H1 (cell line): Measurements from ENCODE around the gene MEFV. TPM values are rescaled to one million over a fixed set of nuclear protein-coding genes. Genes with fewer than 3 reads are reported as not detected.

Source experiments
- JUND ChIP-seq: IDR thresholded peaks from 2 replicates; pipeline ENCODE4 v1.6.1; 2011; ENCODE audit warnings: mild to moderate bottlenecking, improper control_type of control experiment, low read length
- KDM4A ChIP-seq: IDR thresholded peaks from one replicate; pipeline ENCODE4 v1.7.1; 2012; ENCODE audit warnings: low read depth, mild to moderate bottlenecking, moderate library complexity, low read length, inconsistent platforms; ENCODE audit not compliant: severe bottlenecking
- MAFK ChIP-seq: IDR thresholded peaks from 2 replicates; pipeline ENCODE4 v1.6.1; 2012; ENCODE audit warnings: low read depth, mild to moderate bottlenecking, improper control_type of control experiment, low read length
- NRF1 ChIP-seq: IDR thresholded peaks from 2 replicates; pipeline ENCODE4 v1.6.1; 2011; ENCODE audit warnings: mild to moderate bottlenecking, low read depth, low read length, improper control_type of control experiment
- POU5F1 ChIP-seq: IDR thresholded peaks from 2 replicates; pipeline ENCODE4 v1.6.1; 2011; ENCODE audit warnings: low read depth, mild to moderate bottlenecking, low read length, moderate library complexity
- RNF2 ChIP-seq: fragments of 200-900, 300-1000 bp; sonication (generic); IDR thresholded peaks from 2 replicates; pipeline ENCODE4 v1.7.1; 2016; ENCODE audit warnings: borderline replicate concordance, low read depth, mild to moderate bottlenecking, antibody characterized with exemption, low read length; ENCODE audit not compliant: poor library complexity, severe bottlenecking; ENCODE audit errors: missing control alignments
- SP1 ChIP-seq: IDR thresholded peaks from 2 replicates; pipeline ENCODE4 v1.6.1; 2011; ENCODE audit warnings: low read depth, low read length
- polyA plus RNA-seq, 7 experiments: library from polyadenylated mRNA; depleted of rRNA in 3 of 7; stranded (reverse) in 5 of 7; unstranded in 2 of 7; fragments of >200 nt in 5 of 7; fragments of 200-250 nt in 2 of 7; gene quantifications; 1 replicate in 5 of 7; 2 replicates in 1 of 7; 4 replicates in 1 of 7; pipeline versions ENCODE4 v1.2.1 to v1.2.3, GENCODE V29; 2011 to 2013; ENCODE audit warnings: missing spikeins in 2 of 7, mixed read lengths in 2 of 7
- total RNA-seq: library from RNA; stranded (reverse); fragmentation: NEBNext Ultra II Directional; extraction: Animal tissue kit (Norgen Biotek cat#: 25700); gene quantifications from 2 replicates; pipeline ENCODE4 v1.2.1, GENCODE V29; 2021
- TF ChIP-seq, protein P1 (sequence below): IDR thresholded peaks from 2 replicates; pipeline ENCODE4 v1.6.1; 2012; ENCODE audit warnings: inconsistent platforms
- TF ChIP-seq, protein P2 (sequence below), 3 experiments: IDR thresholded peaks; 1 replicate in 2 of 3; 2 replicates in 1 of 3; pipeline versions ENCODE4 v1.5.1 to v1.6.1; 2011; ENCODE audit warnings: low read length in 3 of 3, mild to moderate bottlenecking in 3 of 3, inconsistent platforms in 2 of 3, low read depth in 1 of 3, moderate library complexity in 1 of 3; ENCODE audit not compliant: insufficient read depth in 1 of 3; ENCODE audit errors: control extremely low read depth in 1 of 3

The MEFV gene
- total and polyA plus RNA-seq, 2 of the 8 experiments (the other 6 are each of a cell fraction or from before 2014, with no cell fraction given) = 0.03 TPM; not detected in 1

DNA sequence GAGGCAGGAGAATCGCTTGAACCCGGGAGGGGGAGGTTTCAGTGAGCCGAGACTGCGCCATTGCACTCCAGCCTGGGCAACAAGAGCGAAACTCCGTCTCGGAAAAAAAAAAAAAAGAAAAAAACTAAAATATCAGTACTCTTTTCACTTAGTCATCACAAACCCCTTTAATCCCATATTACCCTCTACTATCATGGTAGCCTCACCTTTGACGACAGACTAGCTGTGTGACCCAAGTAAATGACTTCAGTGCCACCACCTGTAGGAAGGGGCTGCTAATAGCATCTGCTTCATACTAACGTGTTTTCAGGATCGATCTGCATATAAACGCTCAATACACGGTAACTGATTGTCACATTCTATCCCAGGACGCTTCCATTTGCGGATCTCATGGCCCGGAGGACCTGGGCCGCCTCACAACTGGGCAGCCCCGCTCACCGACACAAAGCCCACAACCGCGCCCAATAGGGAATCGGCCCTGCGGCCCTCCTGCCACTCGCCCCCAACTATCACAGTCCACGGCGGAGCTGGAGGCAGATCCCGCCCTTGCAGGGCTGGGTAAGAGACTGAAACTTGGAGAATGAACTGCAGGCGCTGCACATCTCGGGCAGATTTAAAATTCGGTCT is 25.8 kb upstream of the MEFV start (continued):
- TF ChIP-seq, protein P1, sequence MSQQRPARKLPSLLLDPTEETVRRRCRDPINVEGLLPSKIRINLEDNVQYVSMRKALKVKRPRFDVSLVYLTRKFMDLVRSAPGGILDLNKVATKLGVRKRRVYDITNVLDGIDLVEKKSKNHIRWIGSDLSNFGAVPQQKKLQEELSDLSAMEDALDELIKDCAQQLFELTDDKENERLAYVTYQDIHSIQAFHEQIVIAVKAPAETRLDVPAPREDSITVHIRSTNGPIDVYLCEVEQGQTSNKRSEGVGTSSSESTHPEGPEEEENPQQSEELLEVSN = no peak; the same call in 1 of the 2 replicates
- TF ChIP-seq NRF1 = no peak
- TF ChIP-seq SP1 = no peak
- TF ChIP-seq JUND = no peak
- TF ChIP-seq POU5F1 = no peak
- no peak for TF ChIP-seq RNF2
- TF ChIP-seq, protein P2, sequence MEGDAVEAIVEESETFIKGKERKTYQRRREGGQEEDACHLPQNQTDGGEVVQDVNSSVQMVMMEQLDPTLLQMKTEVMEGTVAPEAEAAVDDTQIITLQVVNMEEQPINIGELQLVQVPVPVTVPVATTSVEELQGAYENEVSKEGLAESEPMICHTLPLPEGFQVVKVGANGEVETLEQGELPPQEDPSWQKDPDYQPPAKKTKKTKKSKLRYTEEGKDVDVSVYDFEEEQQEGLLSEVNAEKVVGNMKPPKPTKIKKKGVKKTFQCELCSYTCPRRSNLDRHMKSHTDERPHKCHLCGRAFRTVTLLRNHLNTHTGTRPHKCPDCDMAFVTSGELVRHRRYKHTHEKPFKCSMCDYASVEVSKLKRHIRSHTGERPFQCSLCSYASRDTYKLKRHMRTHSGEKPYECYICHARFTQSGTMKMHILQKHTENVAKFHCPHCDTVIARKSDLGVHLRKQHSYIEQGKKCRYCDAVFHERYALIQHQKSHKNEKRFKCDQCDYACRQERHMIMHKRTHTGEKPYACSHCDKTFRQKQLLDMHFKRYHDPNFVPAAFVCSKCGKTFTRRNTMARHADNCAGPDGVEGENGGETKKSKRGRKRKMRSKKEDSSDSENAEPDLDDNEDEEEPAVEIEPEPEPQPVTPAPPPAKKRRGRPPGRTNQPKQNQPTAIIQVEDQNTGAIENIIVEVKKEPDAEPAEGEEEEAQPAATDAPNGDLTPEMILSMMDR (IDR thresholded peaks at IDR 0.05; ENCODE audit: control extremely low read depth in 1 of 3, insufficient read depth in 1 of 3, low read depth in 1 of 3, low read length in 3 of 3) = no peak
- TF ChIP-seq KDM4A = no peak
- TF ChIP-seq MAFK = no peak
- TF ChIP-seq, all 59 proteins: peak for 6
